Rectal smooth muscle tissue (tissue), 1 donor: ENCODE measurements around the gene GLI3.

ENCODE experiments used
- H3K27ac ChIP-seq: one replicate; pipeline ENCODE4 v1.7.0; 2013; ENCODE audit warnings: low read depth, low read length, inconsistent platforms
- H3K27me3 ChIP-seq: one replicate; pipeline ENCODE4 v1.7.0; 2013; ENCODE audit warnings: low read length; ENCODE audit not compliant: control insufficient read depth, insufficient read depth
- H3K36me3 ChIP-seq: one replicate; pipeline ENCODE4 v1.7.0; 2013; ENCODE audit warnings: low read length; ENCODE audit not compliant: control insufficient read depth, insufficient read depth
- H3K4me1 ChIP-seq: one replicate; pipeline ENCODE4 v1.7.0; 2013; ENCODE audit warnings: low read length; ENCODE audit not compliant: control insufficient read depth, insufficient read depth
- H3K4me3 ChIP-seq: one replicate; pipeline ENCODE4 v1.7.0; 2013; ENCODE audit warnings: low read length
- H3K9ac ChIP-seq: one replicate; pipeline ENCODE4 v1.7.0; 2013; ENCODE audit warnings: low read length

GLI3 gene

GRCh38 chr7:41999736-42000283, 237.2 kb downstream of the GLI3 start:
- H3K27ac ChIP-seq: no peak overlapping the region
- no peak overlapping the region for H3K4me3 ChIP-seq
- no peaks in the 10 kb centered on the region for H3K27me3 ChIP-seq
- peaks cover 7% of the 10 kb centered on the region for H3K4me1 ChIP-seq
- H3K36me3 ChIP-seq: no peaks in the 10 kb centered on the region
- H3K9ac ChIP-seq: no peak overlapping the region

- no peaks in the 10 kb centered on the region for H3K27me3 ChIP-seq
- H3K4me3 ChIP-seq: no peak overlapping the region
- H3K4me1 ChIP-seq: peaks cover 7% of the 10 kb centered on the region
- no peak overlapping the region for H3K27ac ChIP-seq
- no peak overlapping the region for H3K9ac ChIP-seq
- H3K36me3 ChIP-seq: no peaks in the 10 kb centered on the region
Observed at GRCh38 chr7:41998041-41998440, 239.0 kb downstream of the GLI3 start.

GRCh38 chr7:41997151-41997550, 239.9 kb downstream of the GLI3 start:
- Histone ChIP-seq H3K4me1 (peaks cover 7% of the 10 kb centered on the region), H3K4me3 (no peak overlapping the region), H3K9ac (no peak overlapping the region), H3K27me3 (no peaks in the 10 kb centered on the region), H3K27ac (no peak overlapping the region), H3K36me3 (no peaks in the 10 kb centered on the region)

GRCh38 chr7:41996381-41997035, 240.5 kb downstream of the GLI3 start:
- no peak overlapping the region for H3K9ac ChIP-seq
- H3K27me3 ChIP-seq: no peaks in the 10 kb centered on the region
- no peaks in the 10 kb centered on the region for H3K36me3 ChIP-seq
- H3K4me3 ChIP-seq: no peak overlapping the region
- no peak overlapping the region for H3K27ac ChIP-seq
- peaks cover 7% of the 10 kb centered on the region for H3K4me1 ChIP-seq

- Histone ChIP-seq H3K4me1 (peaks cover 11% of the 10 kb centered on the region), H3K9ac (no peak overlapping the region), H3K36me3 (no peaks in the 10 kb centered on the region), H3K4me3 (no peak overlapping the region), H3K27ac (no peak overlapping the region), H3K27me3 (no peaks in the 10 kb centered on the region)
Observed at GRCh38 chr7:41995632-41996271, 241.3 kb downstream of the GLI3 start.

GRCh38 chr7:41994746-41995110, 242.3 kb downstream of the GLI3 start:
- Histone ChIP-seq H3K27me3 (no peaks in the 10 kb centered on the region), H3K4me3 (no peak overlapping the region), H3K9ac (no peak overlapping the region), H3K27ac (no peak overlapping the region), H3K36me3 (no peaks in the 10 kb centered on the region), H3K4me1 (peaks cover 11% of the 10 kb centered on the region)

- Histone ChIP-seq H3K36me3 (no peaks in the 10 kb centered on the region), H3K27ac (no peak overlapping the region), H3K9ac (no peak overlapping the region), H3K4me3 (no peak overlapping the region), H3K27me3 (no peaks in the 10 kb centered on the region), H3K4me1 (peaks cover 11% of the 10 kb centered on the region)
Observed at GRCh38 chr7:41994036-41994745, 242.8 kb downstream of the GLI3 start.

- H3K27me3 ChIP-seq: no peaks in the 10 kb centered on the region
- no peaks in the 10 kb centered on the region for H3K36me3 ChIP-seq
- no peak overlapping the region for H3K9ac ChIP-seq
- H3K4me1 ChIP-seq: peaks cover 11% of the 10 kb centered on the region
- no peak overlapping the region for H3K4me3 ChIP-seq
- no peak overlapping the region for H3K27ac ChIP-seq
Observed at GRCh38 chr7:41992881-41993867, 243.8 kb downstream of the GLI3 start.

- Histone ChIP-seq H3K4me1 (peaks cover 20% of the 10 kb centered on the region), H3K27me3 (no peaks in the 10 kb centered on the region), H3K36me3 (no peaks in the 10 kb centered on the region), H3K27ac (no peak overlapping the region), H3K4me3 (no peak overlapping the region), H3K9ac (no peak overlapping the region)
Observed at GRCh38 chr7:41984888-41985287, 252.1 kb downstream of the GLI3 start.

- no peaks in the 10 kb centered on the region for H3K36me3 ChIP-seq
- H3K4me3 ChIP-seq: no peak overlapping the region
- peak overlapping the region; percentile 72 for H3K27ac ChIP-seq
- no peak overlapping the region for H3K9ac ChIP-seq
- no peaks in the 10 kb centered on the region for H3K27me3 ChIP-seq
- H3K4me1 ChIP-seq: peaks cover 37% of the 10 kb centered on the region
Observed at GRCh38 chr7:41981046-41982040, 255.7 kb downstream of the GLI3 start.

- H3K36me3 ChIP-seq: no peaks in the 10 kb centered on the region
- no peak overlapping the region for H3K4me3 ChIP-seq
- peak overlapping the region; percentile 72 for H3K27ac ChIP-seq
- no peak overlapping the region for H3K9ac ChIP-seq
- no peaks in the 10 kb centered on the region for H3K27me3 ChIP-seq
- peaks cover 37% of the 10 kb centered on the region for H3K4me1 ChIP-seq
Observed at GRCh38 chr7:41979834-41980307, 257.1 kb downstream of the GLI3 start.
